GM21576 (cell line): Measurements from ENCODE around the gene SCGB2A2.

Experiments used
- ATAC-seq: cut with Tn5 transposase; IDR thresholded peaks from one replicate; pipeline ENCODE4 v1.9.1; 2021; ENCODE audit warnings: mild to moderate bottlenecking, moderate library complexity; ENCODE audit not compliant: unreplicated experiment

The SCGB2A2 gene

DNA sequence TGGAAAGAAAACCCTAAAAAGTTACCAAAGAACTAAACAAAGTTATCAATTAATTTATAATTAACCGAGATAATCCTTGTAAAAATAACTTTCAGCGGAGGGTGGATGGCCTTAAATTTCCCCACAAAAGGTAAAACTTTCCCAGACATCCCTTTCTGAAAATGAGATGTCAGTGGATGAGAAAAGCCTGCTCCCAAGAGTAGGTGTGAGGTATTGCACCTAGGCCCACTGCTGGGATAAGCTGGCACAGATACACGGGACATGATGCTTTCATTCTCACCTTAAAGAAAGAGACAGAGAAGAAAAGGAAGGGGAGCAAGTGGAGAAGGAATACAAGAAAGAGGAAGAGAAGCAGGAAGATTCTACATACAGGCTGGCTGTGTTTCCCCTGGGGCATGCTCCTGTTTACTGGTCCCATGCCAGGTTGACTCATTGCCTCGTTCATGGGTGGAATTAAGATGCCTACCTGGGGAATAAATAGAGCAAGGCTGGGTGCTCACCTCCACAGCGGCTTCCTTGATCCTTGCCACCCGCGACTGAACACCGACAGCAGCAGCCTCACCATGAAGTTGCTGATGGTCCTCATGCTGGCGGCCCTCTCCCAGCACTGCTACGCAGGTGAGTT, at the start of gene SCGB2A2:
Gene SCGB2A2 (plus strand): TSS at position 505 of the 625 bp plus-strand sequence. CDS start 59 bp downstream, at position 564.
- ATAC-seq: no peak

DNA sequence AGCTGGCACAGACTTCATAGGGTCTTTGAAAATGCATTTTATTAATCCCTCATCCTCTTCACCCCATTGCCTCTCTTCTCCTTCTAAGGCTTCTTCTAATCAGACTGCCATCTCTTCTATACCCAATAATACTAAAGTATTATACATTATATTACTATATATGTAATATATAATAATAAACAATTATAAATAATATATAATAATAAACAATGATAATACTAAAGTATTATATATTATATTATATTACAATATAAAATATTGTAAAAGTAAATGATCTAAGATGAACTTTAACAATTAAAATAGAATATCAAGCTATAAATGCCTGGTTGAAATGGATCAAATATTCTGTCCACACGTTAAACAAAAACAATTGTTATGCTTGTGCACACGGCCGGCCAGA, 48.5 kb upstream of the SCGB2A2 start:
- ATAC-seq: no peak

DNA sequence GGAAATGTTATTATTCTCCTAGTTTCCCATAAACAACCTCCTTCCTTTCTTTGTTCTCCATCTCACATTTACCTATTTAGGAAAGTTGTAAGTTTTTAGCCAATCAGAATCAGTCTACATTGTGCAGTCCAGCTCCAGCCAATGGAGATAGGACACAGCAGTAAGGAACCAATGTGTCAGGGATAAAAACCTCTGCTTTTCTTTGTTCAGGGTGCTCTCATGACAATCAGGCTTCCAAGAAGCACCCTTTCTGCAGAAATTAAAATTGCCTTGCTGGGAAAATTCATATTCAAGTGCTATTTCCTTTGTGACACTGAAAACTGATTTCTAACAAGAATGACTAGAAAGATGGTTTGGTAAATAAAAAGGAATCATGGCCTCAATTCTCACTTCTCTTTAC, 46.9 kb upstream of the SCGB2A2 start:
- ATAC-seq: no peak

DNA sequence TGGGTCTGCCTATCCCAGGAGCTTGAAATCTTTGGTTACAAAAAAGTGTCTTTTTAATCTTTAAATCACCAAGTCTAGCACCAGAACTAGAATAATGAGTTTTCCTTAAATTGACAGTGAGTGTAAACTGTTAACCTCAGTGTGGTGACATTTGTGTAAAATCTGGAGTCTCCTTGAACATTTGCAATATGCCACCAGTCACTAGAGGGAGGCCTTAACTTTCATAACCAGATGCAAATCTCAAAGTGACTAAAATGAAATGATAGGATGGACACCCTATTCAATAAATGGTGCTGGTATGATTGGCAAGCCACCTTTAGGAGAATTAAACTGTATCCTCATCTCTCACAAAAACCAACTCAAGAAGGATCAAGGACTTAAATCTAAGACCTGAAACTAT, 36.2 kb upstream of the SCGB2A2 start:
- ATAC-seq: no peak

DNA sequence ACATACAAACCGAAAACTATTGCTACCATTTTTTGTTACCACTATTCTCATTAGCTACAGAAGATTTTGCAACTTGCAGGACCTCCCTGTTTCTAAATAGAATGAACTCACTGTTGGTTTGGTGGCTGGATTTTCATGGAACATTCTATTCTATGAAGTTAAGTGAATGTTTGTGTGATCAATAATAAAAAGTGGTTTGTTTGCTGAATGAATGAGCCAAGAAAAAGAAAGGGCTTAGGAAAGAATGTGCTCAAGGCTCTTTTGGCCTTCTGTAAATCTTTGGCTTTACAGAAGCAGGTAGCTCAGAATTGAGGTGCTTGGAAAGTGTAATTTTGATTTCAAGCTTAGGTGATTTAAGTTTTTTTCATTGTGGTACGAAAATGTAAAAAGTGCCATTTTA, 33.8 kb upstream of the SCGB2A2 start:
- no peak for ATAC-seq

DNA sequence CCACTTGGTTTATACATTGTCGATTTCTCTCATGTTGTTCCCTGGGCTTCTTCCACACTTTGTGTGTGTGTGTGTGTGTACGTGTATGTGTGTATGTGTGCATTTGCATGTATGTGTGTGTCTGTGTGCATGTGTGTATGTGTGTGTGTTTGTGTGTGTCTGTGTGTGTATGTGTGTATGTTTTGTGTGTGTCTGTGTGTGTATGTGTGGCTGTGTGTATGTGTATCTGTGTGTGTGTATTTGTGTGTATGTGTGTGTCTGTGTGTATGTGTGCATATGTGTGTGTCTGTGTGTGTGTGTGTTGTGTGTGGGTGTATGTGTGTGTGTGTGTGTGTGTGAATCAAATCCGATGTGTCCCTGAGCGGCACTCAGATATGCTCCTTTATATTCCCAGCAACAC, 32.5 kb upstream of the SCGB2A2 start:
- ATAC-seq: no peak

DNA sequence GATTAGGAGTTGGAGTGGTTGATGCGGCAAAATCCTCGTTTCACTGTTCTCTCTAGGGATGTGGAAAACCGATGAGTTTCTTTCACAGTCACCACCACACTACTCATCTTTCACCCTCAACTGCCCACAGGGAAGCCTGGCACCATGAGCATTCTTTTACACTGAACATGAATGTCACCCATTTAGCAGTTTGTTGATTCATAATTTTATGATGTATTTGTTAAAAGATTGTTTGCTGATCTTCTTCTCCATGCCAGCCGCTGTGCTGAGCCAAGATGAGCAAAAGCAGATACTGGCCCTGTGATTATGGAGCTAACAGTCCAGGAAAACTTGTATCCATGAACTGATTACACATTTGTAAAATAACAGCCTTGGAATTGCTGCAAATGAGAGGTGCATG, 31.8 kb upstream of the SCGB2A2 start:
- no peak for ATAC-seq

DNA sequence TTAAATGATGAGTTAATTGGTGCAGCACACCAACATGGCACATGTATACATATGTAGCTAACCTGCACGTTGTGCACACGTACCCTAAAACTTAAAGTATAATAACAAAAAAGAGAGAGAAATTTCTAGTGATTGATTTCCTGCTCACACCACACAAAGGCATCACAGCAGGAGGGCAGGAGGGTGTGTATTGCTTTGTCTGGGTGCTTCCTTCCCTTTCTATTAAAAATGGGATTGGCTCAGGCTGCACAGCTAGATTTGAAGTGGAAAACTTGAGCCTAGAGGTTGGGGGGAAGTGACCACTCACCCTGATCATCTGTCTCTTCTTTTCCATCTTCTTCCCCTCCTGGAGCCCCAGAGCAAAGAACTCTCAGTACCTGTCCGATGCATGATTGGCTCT, 28.9 kb upstream of the SCGB2A2 start:
- no peak for ATAC-seq

DNA sequence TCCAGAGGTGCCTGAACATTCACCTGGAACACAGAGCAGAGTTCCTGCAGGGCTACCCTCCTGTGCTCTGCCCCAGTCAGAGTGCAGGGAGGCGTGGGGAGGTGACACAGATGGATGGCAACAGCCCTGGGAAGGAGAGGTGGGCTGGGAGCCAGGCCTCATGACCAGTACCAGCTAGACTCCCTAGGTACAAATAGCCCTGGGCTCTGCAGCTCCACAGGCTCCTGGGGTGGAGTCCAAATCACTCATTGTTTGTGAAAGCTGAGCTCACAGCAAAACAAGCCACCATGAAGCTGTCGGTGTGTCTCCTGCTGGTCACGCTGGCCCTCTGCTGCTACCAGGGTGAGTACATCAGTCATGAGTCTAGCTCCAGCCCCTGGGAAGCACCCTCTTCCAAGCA, 27.9 kb upstream of the SCGB2A2 start, which contains the start of gene SCGB1D2:
Gene SCGB1D2 (plus strand): TSS at position 219 of the 400 bp plus-strand sequence. CDS start 69 bp downstream, at position 288.
- no peak for ATAC-seq

DNA sequence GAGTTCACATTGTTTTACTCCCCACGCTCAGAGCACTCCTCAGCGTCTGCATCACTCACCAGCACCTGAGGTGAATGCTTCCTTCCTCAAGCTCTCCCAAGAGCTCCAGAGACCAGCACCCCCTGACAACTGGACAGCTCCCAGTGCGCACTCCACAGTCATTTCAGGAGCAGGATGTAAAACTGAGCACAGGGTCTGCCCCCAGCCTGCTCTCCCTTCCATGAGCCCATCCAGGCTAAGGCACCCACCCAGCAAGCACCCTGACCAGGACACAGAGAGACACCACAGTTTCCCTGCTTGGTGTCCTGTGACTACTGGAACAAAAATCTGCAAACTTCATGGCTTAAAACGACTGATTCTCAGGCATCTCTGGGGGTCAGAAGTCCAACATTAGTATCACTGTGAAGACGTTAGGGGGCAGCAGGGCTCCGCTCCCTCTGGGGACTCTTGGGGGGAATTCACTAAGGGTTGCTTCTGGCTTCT, 24.6 kb upstream of the SCGB2A2 start:
- no peak for ATAC-seq

DNA sequence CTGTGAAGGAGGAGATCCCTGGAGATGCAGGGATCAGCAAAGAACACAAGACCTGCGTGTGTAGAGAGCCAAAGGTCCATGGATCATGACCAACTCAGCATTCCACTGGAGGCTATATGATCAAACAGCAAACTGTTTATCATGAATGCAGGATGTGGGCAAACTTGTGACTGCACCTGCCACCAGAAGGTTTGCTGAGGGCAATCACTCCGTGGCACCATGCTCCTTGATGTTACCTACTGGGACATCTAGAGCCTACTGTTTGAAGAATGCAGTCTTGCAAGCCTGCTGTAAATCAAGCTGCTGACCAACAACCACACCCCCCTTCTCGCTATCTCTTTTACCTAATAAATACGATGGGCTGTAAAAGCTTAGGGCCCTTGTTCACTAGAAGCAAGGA, 18.3 kb upstream of the SCGB2A2 start:
- ATAC-seq: no peak

DNA sequence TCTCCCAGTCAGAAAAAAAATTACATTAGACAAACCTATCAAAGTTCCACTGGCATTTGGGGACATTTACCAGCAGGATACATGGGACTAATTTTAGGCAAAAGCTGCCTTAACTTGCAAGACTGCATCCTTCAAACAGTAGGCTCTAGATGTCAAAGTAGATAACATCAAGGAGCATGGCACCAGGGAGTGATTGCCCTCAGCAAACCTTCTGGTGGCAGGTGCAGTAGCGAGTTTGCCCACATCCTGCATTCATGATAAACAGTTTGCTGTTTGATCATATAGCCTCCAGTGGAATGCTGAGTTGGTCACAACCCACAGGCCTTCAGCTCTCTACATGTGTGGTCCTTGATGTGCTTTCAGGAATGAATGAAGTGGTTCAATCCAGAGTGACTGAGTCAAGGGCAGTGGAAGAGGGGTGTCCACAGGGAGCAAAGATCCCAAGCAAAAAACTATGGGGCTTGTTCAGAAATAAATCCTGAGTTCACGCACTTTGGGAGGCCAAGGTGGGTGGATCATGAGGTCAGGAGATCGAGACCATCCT, 15.9 kb upstream of the SCGB2A2 start:
- no peak for ATAC-seq

DNA sequence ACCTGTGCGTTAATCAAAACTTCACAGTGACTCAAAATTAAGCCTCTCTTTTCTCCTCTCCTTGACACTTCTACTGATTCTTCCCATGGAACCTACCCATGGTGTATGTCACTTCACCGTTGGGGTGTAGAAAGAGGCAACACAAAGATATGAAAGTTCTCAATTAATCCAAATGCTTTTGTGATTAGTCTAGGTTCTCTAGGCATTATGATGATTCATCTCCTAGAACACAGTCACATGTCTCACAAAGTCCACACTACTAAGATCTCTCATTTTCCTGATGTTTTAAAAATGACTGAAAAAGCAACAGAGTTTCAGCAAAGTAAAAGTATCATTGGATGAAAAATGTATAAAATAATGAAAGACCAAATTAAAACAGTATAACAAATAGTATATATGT, 13.7 kb upstream of the SCGB2A2 start:
- ATAC-seq: no peak

DNA sequence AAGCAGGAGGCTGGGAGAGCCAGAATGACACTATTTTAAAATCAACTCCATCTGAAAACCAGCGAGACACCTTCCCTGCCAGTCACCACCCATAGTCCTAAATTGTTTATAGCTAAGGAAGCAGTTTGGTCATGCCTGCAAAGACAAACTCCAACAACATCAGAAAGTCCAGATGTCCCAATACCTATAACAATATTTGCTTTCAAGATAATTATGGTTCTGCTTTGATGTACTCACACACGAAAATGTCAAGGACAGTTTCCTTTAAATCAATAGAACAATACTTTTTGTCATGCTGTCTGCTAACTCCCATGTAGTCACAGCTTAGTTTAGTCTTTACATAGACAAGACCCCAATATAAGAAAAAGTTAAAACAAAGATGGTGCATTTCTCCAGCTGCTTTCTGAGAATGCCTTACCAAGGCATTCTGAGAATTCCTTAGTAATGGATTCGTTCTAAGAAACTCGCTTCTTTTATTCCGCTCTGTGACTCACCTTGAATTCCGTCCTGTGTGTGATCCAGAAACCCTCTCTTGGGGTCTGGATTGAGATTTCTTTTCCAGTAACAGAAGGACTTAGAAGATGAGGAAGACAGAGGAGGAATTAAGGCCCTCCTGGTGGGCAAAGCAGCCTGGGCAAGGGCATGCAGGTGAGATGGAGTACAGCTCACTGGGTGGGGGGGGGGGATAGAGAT, 9.6 kb upstream of the SCGB2A2 start:
- ATAC-seq: no peak

DNA sequence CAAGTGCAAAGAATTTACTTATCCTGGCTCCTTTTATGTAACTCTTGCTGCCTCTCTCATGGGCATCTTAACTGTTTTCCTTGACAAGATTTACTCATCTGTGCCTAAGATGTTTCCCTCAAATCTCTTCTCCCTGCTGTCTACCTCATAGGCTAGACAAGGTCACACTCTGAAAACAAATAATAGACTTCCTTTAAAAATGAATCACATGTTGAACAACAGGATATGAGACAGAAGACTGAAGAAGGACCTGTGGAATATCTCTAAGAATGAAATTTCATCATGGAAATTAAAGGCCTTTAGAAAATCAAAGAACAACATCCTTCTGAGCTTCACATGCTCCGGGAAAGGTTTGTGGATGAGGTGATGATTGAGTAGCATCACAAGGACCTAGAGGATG, 6.0 kb upstream of the SCGB2A2 start:
- no peak for ATAC-seq

DNA sequence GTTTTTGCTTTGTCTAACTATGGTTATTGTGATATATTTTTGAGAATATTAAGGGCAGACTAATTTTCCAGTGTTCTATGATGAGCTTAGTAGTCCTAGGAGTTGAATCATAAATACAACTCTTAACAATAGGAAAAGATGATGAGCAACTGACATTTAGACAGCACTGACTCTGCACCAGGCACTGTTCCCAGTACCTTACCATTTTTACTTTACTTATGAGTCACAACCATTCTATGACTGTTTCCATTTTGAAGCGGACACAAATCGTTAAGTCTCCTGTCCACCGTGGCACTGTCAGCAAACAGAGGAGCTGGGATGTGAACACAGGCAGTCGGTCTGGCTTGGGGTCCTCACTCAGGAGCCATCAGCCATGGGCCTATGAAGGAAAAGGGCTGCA, 3.4 kb upstream of the SCGB2A2 start:
- no peak for ATAC-seq

DNA sequence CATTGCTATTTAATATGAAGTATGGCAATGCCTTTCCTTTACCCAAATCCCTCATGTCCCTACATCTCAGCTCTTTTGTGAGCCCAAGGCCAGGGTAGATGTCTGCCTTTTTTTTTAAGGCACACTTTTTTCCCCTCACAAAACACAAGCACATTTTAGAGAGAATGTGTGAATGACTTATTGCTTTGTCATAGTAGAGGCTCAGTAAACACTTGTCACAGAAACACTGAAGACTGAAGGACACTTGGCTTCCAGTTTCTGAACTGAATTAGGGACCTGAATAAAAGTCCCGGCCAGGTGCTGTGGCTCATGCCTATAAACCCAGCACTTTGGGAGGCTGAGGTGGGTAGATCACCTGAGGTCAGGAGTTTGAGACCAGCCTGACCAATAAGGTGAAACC, 2.9 kb upstream of the SCGB2A2 start:
- no peak for ATAC-seq

DNA sequence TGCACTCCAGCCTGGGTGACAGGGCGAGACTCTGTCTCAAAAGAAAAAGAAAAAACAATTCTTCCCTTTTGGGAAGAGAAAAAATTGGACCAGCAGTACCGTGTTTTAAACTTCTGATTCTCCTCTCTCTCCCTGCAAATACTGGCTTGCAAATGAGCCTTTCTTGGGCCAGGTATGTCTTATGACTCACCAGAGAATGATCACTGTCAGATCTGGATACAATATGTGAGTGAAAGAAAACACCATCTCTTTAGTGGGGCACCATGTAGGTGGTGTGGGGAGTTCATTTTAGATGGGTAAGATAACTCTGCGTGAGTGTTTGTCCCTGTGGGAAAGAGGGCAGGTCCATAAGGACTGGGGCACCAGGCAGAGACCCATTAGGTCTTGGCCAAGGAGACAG, 2.4 kb upstream of the SCGB2A2 start:
- no peak for ATAC-seq

DNA sequence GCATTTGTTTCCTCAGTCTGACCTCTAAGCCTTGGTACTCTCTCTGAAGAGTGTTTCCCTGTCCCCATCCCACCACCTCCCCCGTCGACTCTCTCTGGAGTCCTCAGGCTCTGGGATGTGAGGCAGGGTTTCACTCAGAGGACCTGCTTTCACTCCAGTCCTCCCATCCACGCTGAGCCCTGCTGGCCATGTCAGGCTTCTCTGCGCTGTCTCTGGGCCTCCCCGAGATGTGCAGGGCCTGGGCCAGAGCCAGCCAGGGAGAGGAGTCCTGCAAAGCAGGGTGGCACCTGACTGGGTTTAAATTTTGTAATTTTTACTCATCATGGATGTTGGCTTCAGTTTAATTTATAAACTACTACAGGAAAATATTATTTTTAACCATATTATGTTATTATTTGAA, 3.3 kb downstream of the SCGB2A2 start:
- ATAC-seq: no peak

DNA sequence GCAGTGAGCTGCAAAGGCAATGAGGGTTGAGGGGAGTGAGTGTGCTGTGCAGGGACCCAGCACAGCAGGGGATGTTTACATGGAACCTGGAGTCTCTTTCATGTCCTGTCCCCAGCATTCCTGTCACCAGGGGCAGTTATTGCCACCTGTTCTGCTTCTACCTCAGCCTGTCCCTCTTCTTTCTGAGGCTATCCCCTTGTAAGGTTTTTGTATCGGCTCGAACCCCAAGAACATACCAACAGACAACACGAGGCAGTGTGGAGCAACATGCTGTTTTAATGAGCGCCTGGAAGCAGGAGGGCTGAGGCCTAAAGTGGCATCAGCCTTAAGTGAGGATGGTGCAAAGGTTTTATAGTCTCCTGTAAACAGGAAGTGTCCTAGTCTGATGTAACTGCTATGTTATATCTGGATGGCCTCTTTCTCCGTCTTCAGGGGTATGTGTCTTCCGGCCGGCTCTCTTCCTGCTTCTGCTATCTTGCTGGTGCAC, 3.9 kb downstream of the SCGB2A2 start:
- no peak for ATAC-seq

DNA sequence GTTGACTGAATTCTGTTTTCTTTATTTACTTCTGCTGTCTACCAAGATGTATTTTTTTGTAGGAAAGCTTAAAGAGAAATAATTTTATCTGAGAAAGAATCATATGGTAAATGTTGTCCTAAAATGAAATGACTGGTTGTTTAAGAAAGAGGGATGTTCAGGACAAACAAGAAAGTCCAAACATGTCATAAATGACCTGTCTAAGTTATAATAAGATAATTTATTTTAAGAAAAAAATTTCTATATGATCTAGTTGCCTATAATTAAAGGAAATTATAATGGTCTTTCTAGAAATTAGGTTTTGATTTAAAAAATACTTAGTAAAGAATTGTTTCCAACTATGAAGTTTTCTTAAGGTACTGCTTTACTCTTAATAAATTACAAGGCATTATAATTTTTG, 10.5 kb downstream of the SCGB2A2 start:
- ATAC-seq: no peak

DNA sequence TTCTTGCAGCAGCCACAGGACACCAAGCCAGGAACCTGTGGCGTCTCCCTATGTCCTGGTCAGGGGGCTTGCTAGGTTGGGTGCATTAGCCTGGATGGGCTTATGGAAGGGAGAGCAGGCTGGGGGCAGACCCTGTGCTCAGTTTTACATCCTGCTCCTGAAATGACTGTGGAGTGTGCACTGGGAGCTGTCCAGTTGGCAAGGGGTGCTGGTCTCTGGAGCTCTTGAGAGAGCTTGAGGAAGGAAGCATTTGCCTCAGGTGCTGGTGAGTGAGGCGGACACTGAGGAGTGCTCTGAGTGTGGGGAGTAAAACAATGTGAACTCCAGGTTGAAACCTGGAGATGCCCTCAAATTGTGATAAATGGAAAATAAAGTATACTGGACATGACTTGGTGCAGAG, 25.5 kb downstream of the SCGB2A2 start:
- ATAC-seq: no peak
